Panc1 (cell line): ENCODE measurements around the gene ABCC8. TPM values are rescaled to one million over a fixed set of nuclear protein-coding genes. Genes with fewer than 3 reads are reported as not detected.
"Not testable (repeated sequence)": the region's sequence is repeated elsewhere in the genome, so short reads cannot be mapped to it uniquely, and the experiment has no call there.

ENCODE experiments used
- ATAC-seq: fragments of 200-7000 bp; cut with Tn5 transposase; 2 replicates; pipeline ENCODE4 v1.9.1; 2020; ENCODE audit warnings: mild to moderate bottlenecking, moderate library complexity
- BruUV-seq: library from RNA; stranded (reverse); fragments of 400-500 nt; replicated peaks from 2 replicates; lab custom pipeline; 2021; lab: Mats Ljungman, UMichigan
- CTCF ChIA-PET: fragments of 300-600 bp; sonication (Branson Sonifier 250); formaldehyde crosslinking; loops from one replicate; lab custom pipeline; 2022; ENCODE audit warnings: antibody characterized with exemption; lab: Charles Lee
- POLR2A ChIA-PET: fragments of 300-600 bp; sonication (Branson Sonifier 250); formaldehyde crosslinking; loops from one replicate; lab custom pipeline; 2022; ENCODE audit warnings: antibody characterized with exemption; lab: Charles Lee
- DNase-seq: peaks from one replicate; pipeline ENCODE4 v3.0.0-alpha.2; 2010; ENCODE audit warnings: low read depth, low spot score
- H3K27ac ChIP-seq: 2 replicates; pipeline ENCODE4 v1.5.1; 2011; ENCODE audit warnings: mild to moderate bottlenecking, low read length, inconsistent platforms
- H3K27me3 ChIP-seq: fragments of 200-500 bp; sonication (Bioruptor generic); 2 replicates; pipeline ENCODE4 v1.6.0; 2014; ENCODE audit warnings: low read length, inconsistent platforms; ENCODE audit not compliant: control insufficient read depth, insufficient read depth
- H3K36me3 ChIP-seq: fragments of 200-500 bp; sonication (Bioruptor generic); 2 replicates; pipeline ENCODE4 v1.5.1; 2014; ENCODE audit warnings: inconsistent platforms, mild to moderate bottlenecking, low read length, moderate library complexity; ENCODE audit not compliant: control insufficient read depth, insufficient read depth
- H3K4me1 ChIP-seq: 2 replicates; pipeline ENCODE4 v1.5.1; 2011; ENCODE audit warnings: inconsistent platforms, mild to moderate bottlenecking, low read length, moderate library complexity; ENCODE audit not compliant: control insufficient read depth, insufficient read depth
- H3K4me3 ChIP-seq, 2 experiments: 2 replicates each; pipeline ENCODE4 v1.5.1; 2011 to 2012; ENCODE audit warnings: low read depth in 2 of 2, low read length in 2 of 2, mild to moderate bottlenecking in 2 of 2, inconsistent platforms in 1 of 2, moderate library complexity in 1 of 2
- H3K9me3 ChIP-seq: fragments of 200-500 bp; sonication (Bioruptor generic); 2 replicates; pipeline ENCODE4 v1.5.1; 2014; ENCODE audit warnings: low read depth, mild to moderate bottlenecking, inconsistent platforms, low read length, moderate library complexity; ENCODE audit not compliant: control insufficient read depth, insufficient read depth
- CTCF ChIP-seq: fragments of 450-650 bp; IDR thresholded peaks from 2 replicates; pipeline ENCODE4 v1.5.1; 2017; ENCODE audit warnings: mild to moderate bottlenecking
- POLR2AphosphoS5 ChIP-seq: IDR thresholded peaks from 2 replicates; pipeline ENCODE4 v1.6.1; 2012; ENCODE audit warnings: mild to moderate bottlenecking, low read depth, low read length, moderate library complexity
- REST ChIP-seq, 2 experiments: IDR thresholded peaks; 2 replicates each; pipeline ENCODE4 v1.6.1; 2011 to 2012; ENCODE audit warnings: low read depth in 2 of 2, control low read depth in 1 of 2, low read length in 1 of 2, mild to moderate bottlenecking in 1 of 2, moderate library complexity in 1 of 2; ENCODE audit not compliant: insufficient read depth in 1 of 2
- SIN3A ChIP-seq: IDR thresholded peaks from 2 replicates; pipeline ENCODE4 v1.6.1; 2012; ENCODE audit warnings: low read depth, mild to moderate bottlenecking, low read length, moderate library complexity, borderline replicate concordance; ENCODE audit not compliant: insufficient read depth
- TCF7L2 ChIP-seq: IDR thresholded peaks from 2 replicates; pipeline ENCODE4 v1.6.1; 2011; ENCODE audit warnings: mild to moderate bottlenecking, low read depth, low read length, inconsistent platforms
- in situ Hi-C: cut with HindIII; loops from 2 replicates; pipeline ENCODE4 v1.10.0; 2016; ENCODE audit warnings: low sequenced_read_pairs, low pct_unique_long_range_greater_than_20kb
- intact Hi-C: fragments of 100-400 bp; cut with micrococcal nuclease; formaldehyde crosslinking; loops from one replicate; pipeline ENCODE4 v1.10.0; 2022; ENCODE audit not compliant: unreplicated experiment
- total RNA-seq: library from RNA; stranded (reverse); gene quantifications from one replicate; pipeline ENCODE4 v1.2.1, GENCODE V29; 2021; ENCODE audit not compliant: unreplicated experiment

The ABCC8 gene
- total RNA-seq, 1 experiment from 2014 or later = 0.18 TPM

DNA sequence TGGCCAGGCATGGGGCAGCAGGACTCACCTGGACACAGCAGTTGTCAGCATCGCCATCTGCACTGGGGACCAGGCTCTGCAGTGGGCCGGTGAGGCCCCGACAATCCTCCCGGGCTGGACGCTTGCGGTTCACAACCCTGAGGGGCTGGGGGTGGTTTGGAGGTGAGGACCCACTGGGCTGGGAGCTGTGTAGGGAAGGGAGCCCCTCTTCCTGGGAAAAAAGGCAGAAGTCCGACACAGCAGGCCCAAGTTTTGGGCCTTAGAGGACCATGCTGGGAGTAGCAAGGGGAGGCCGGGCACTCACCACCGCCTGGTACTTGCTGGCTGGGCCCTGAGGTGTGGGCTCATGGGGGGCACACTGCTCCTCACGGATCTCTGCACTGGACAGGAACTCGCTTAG, 48.4 kb downstream of the ABCC8 start:
- in situ Hi-C loops (no loop called here), intact Hi-C loops (no loop called here)
- Histone ChIP-seq H3K4me3 (no peak overlapping the region), H3K27me3 (0 out of 2 replicates have a peak, but pooled peaks cover 2% of the 10 kb centered on the region), H3K27ac (no peak overlapping the region), H3K36me3 (no peaks in the 10 kb centered on the region), H3K4me1 (no peaks in the 10 kb centered on the region), H3K9me3 (no peaks in the 10 kb centered on the region)
- POLR2A ChIA-PET = no interaction called here
- no TSS peak for BruUV-seq
- TF ChIP-seq TCF7L2 = no peak
- no peak for TF ChIP-seq CTCF
- no peak for TF ChIP-seq POLR2AphosphoS5
- no peak for TF ChIP-seq SIN3A
- no peak for TF ChIP-seq REST (IDR thresholded peaks at IDR 0.05; ENCODE audit: insufficient read depth in 1 of 2, low read depth in 2 of 2, low read length in 1 of 2)
- CTCF ChIA-PET = no interaction called here
- no peak for ATAC-seq
- DNase-seq = no peak

DNA sequence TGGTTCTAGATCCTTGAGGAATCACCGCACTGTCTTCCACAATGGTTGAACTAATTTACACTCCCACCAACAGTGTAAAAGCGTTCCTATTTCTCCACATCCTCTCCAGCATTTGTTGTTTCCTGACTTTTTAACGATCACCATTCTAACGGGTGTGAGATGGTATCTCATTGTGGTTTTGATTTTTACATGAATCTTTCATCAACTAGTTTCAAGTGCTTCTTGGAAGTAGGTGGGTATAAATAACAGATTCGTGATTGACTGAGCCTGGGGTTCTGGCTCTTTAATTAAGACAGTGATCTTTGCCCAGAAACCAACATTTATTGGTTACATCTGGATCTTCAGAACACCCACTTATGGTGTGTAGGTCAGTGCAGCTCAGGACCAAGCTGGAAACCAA, 50.4 kb downstream of the ABCC8 start:
- ATAC-seq, in situ Hi-C loops, CTCF ChIA-PET: not testable (repeated sequence)

DNA sequence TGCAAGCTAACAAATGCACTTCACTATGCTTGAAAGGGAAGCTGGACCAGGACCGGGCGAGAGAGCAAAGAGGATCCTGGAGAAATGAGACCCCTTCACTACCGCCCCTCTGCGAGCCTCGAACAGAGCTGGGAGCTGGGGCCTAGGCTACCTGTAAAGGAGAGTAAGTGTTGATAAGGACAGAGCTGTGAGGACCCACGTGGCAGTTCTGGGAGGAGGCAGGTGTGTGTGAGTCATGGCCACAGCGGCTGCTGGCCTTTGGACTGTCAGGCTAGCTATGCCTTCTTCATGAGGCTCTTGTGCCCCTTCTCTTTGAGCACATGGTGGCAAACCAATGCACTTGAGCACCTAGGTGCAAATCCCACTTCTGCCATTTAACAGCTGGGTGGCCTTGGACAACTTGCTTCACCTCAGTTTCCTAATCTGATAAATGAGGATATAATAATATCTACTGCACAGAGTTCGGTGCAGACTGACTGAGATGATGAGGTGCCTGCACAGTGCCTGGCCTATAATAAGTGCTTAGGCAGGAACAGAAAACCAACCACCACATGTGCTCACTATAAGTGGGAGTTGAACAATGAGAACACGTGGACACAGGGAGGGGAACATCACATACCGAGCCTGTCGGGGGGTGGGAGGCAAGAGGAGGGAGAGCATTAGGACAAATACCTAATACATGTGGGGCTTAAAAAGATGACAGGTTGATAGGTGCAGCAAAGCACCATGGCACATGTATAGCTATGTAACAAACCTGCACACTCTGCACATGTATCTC, 52.9 kb downstream of the ABCC8 start:
- BruUV-seq = no TSS peak
- H3K4me3 ChIP-seq = no peak overlapping the region
- DNase-seq (no peak), ATAC-seq (no peak)
- intact Hi-C loops = no loop called here
- ChIA-PET CTCF (no interaction called here), POLR2A (no interaction called here)
- H3K27me3 ChIP-seq = peaks cover 14% of the 10 kb centered on the region
- H3K27ac ChIP-seq = no peak overlapping the region
- in situ Hi-C loops = no loop called here
- TF ChIP-seq POLR2AphosphoS5 = no peak
- no peak for TF ChIP-seq SIN3A
- no peak for TF ChIP-seq TCF7L2
- no peak for TF ChIP-seq REST (IDR thresholded peaks at IDR 0.05; ENCODE audit: insufficient read depth in 1 of 2, low read depth in 2 of 2, low read length in 1 of 2)
- no peak for TF ChIP-seq CTCF
- no peaks in the 10 kb centered on the region for H3K4me1 ChIP-seq
- H3K9me3 ChIP-seq = no peaks in the 10 kb centered on the region
- H3K36me3 ChIP-seq = no peaks in the 10 kb centered on the region

More for the DNA sequence above, 50.4 kb downstream of the ABCC8 start:
- H3K4me1 ChIP-seq, H3K36me3 ChIP-seq, H3K27ac ChIP-seq, H3K27me3 ChIP-seq, H3K4me3 ChIP-seq, intact Hi-C loops, POLR2A ChIA-PET, DNase-seq, BruUV-seq, H3K9me3 ChIP-seq: not testable (repeated sequence)
